ENCODE data around the gene C1GALT1C1.
"Not testable (repeated sequence)": the region's sequence is repeated elsewhere in the genome, so short reads cannot be mapped to it uniquely, and the experiment has no call there.

Gene C1GALT1C1

GRCh38 chrX:120629667-120630537, at the start of gene C1GALT1C1:
TSS of gene C1GALT1C1 (minus strand) at chrX:120630054. CDS start at chrX:120627166, 2,888 bp downstream.
- DNase-seq (ENCODE audit: low spot score): peak; percentile 92

- DNase-seq (ENCODE audit: low spot score): no peak
Observed at GRCh38 chrX:120677004-120677652, 47.3 kb upstream of the C1GALT1C1 start.

- DNase-seq (ENCODE audit: low spot score): no peak
Observed at GRCh38 chrX:120672841-120673530, 43.1 kb upstream of the C1GALT1C1 start.

- no peak for DNase-seq (ENCODE audit: low spot score)
Observed at GRCh38 chrX:120672389-120672788, 42.5 kb upstream of the C1GALT1C1 start.

- no peak for DNase-seq (ENCODE audit: low spot score)
Observed at GRCh38 chrX:120671963-120672362, 42.1 kb upstream of the C1GALT1C1 start.

- no peak for DNase-seq (ENCODE audit: low spot score)
Observed at GRCh38 chrX:120668357-120668756, 38.5 kb upstream of the C1GALT1C1 start.

GRCh38 chrX:120664535-120664934, 34.7 kb upstream of the C1GALT1C1 start:
- DNase-seq (ENCODE audit: low spot score): not testable (repeated sequence)

GRCh38 chrX:120664081-120664480, 34.2 kb upstream of the C1GALT1C1 start:
- DNase-seq (ENCODE audit: low spot score): peak; percentile 9

GRCh38 chrX:120662662-120663061, 32.8 kb upstream of the C1GALT1C1 start:
- DNase-seq (ENCODE audit: low spot score): no peak

- DNase-seq (ENCODE audit: low spot score): no peak
Observed at GRCh38 chrX:120660637-120661036, 30.8 kb upstream of the C1GALT1C1 start.

GRCh38 chrX:120653000-120653399, 23.1 kb upstream of the C1GALT1C1 start:
- no peak for DNase-seq (ENCODE audit: low spot score)

- DNase-seq (ENCODE audit: low spot score): not testable (repeated sequence)
Observed at GRCh38 chrX:120652256-120652655, 22.4 kb upstream of the C1GALT1C1 start.

- no peak for DNase-seq (ENCODE audit: low spot score)
Observed at GRCh38 chrX:120647127-120647526, 17.3 kb upstream of the C1GALT1C1 start.

- DNase-seq (ENCODE audit: low spot score): no peak
Observed at GRCh38 chrX:120642871-120643270, 13.0 kb upstream of the C1GALT1C1 start.

- no peak for DNase-seq (ENCODE audit: low spot score)
Observed at GRCh38 chrX:120638619-120639018, 8.8 kb upstream of the C1GALT1C1 start.

- no peak for DNase-seq (ENCODE audit: low spot score)
Observed at GRCh38 chrX:120625371-120625770, 4.5 kb downstream of the C1GALT1C1 start.

GRCh38 chrX:120617996-120618630, 11.7 kb downstream of the C1GALT1C1 start:
- no peak for DNase-seq (ENCODE audit: low spot score)

- no peak for DNase-seq (ENCODE audit: low spot score)
Observed at GRCh38 chrX:120614816-120615215, 15.0 kb downstream of the C1GALT1C1 start.

- DNase-seq (ENCODE audit: low spot score): no peak
Observed at GRCh38 chrX:120612086-120612485, 17.8 kb downstream of the C1GALT1C1 start.

GRCh38 chrX:120604361-120604782, 25.5 kb downstream of the C1GALT1C1 start:
- DNase-seq (ENCODE audit: low spot score): peak; percentile 21

GRCh38 chrX:120603707-120604360, 26.0 kb downstream of the C1GALT1C1 start, which contains the start of gene MCTS1:
TSS of gene MCTS1 (plus strand) at chrX:120604101. CDS start at chrX:120604237, 136 bp downstream.
- peak; percentile 96 for DNase-seq (ENCODE audit: low spot score)
